Stimulated activated CD8-positive, alpha-beta memory T cell treated with anti-CD3 and anti-CD28 coated beads, Interleukin-4, amount 100 ng/mL, for 48 hours (primary cell): ENCODE measurements around the gene MYO16.
"Not testable (repeated sequence)": the region's sequence is repeated elsewhere in the genome, so short reads cannot be mapped to it uniquely, and the experiment has no call there.

Experiments used
- DNase-seq: peaks from one replicate; pipeline ENCODE4 v3.0.0-alpha.2; 2020

MYO16 gene

DNA sequence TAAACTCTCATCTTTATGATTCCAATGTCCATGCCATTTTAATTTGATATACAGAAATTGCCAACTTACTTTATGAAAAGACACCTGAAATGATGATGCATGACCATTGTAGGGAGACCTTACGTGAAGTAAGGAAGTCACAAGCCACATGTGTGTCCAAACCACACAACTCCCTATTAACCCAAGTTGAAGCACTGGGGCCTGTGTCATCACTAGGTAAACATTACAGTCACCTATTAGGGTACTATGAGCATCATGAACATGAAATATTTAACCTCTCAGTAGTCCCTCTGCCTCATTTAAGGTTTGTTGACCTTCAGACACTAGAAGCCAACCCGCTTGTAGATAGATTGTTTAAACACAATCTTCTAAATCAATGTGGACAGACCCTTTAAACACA, 580.1 kb downstream of the MYO16 start:
- no peak for DNase-seq

DNA sequence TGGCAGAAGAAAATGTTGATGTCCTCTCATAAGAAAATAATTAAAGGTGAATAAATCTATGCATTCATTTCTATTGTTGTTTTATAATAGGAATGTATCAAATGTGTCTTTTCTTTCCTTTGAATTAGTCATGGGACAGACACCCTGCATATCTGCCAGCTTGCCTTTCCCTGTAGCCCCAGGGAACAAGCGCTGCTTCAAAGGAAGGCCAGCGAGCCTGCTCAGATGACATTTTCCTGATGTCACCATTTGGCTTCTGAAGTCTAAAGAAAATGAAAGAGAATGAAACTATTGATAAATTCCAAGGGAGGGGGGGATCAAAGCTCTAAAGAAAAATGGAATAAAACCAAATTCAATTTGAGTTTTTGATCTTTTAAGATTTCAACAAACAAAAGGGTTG, 582.2 kb downstream of the MYO16 start:
- DNase-seq, result no peak

GRCh38 chr13:109212650-109213049, 583.2 kb downstream of the MYO16 start:
- DNase-seq, result no peak

GRCh38 chr13:109213714-109214113, 584.3 kb downstream of the MYO16 start:
- no peak for DNase-seq

DNA sequence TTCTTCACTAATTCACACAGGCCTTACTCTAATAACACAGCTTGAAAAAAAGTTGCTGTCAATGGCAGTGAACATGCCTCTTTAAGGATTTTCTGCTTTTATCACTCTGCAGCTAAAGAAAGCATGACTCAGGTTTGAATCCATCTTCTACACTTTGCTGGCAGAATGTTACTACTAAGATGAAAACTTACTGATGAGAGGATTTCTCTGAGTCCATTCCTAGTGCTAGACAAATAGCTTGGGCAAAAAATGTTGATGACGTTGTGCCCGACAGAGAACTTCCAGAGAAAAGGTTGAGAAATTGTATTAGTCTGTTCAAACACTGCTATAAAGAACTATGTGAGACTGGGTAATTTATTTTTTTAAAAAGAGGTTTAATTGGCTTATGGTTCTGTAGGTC, 585.0 kb downstream of the MYO16 start:
- DNase-seq, result no peak

GRCh38 chr13:109215377-109215776, 586.0 kb downstream of the MYO16 start:
- DNase-seq, result no peak

DNA sequence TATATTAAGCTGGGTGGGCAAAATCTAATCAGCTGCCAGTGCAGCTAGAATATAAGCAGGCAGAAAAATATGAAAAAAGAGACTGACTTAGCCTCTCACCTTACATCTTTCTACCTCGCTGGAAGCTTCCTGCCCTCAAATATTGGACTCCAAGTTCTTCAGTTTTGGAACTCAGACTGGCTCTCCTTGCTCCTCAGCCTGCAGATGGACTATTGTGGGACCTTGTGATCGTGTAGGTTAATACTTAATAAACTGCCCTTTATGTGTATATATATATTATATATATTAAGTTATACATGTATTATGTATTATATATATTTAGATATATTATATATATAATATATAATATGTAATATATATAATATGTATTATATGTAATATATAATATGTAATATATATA, 588.1 kb downstream of the MYO16 start:
- DNase-seq, result not testable (repeated sequence)

GRCh38 chr13:109220631-109221030, 591.2 kb downstream of the MYO16 start:
- no peak for DNase-seq

DNA sequence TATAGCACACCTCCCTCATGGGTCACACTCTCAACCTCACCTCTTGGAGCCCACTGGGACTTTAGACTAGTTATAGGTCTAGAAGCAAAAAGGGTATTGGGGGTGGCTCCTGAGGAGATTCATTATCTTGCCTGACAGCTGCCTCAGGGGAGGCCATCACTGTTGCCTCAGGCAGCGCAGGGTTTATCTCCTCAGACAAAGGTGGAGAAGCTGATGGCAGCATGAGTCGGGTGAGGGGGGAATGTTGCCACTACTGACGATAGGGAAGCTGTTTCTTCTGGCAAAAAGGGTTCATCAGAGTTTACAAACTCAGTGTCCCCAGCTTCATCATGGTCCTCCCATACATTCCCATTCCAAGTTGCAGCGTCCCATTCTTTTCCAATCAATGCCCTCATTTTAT, 594.6 kb downstream of the MYO16 start:
- no peak for DNase-seq

DNA sequence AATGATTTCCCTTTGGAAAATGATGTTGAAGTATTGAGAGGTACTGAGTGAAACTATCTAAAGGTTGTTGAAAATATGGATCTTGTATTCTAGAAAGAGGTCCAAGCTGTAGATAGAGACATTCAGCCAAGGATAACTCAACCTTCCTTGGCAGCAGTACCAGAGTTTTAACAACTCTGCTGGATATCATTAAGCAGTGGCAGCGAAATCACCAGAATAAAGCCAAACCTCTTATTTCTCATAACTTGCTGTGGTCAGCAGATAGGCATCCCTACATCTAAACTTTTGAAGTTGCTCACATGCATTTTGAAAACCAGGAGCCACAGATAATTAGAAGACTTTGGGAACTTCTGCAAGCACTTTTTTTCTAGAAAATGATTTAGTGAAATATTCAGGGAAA, 597.2 kb downstream of the MYO16 start:
- no peak for DNase-seq

DNA sequence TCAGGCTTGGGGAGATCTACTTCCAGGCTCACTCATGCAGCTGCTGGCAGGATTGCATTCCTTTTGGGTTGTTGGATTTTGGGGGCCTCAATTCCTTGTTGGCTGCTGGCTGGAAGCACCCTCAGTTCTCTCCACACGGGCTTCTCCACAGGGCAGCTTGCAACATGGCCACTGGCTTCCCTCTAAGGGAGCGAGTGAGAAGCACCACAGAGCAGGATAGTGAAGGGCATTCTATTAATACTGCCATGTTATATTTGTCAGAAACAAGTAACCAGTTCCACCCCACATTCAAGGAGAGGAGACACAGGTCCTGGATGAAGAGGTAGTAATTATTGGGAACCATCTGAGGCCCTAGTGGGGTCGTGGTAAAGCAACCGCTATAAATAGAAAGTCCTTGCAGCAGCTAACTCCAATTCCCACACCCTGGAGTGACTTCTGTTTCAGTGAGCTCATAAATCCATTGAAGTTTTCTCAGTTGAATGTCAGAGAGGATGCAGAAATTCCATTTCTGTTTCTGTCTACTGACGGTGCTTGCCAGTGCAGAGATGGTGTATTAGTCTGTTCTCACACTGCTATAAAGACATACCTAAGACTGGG, 598.0 kb downstream of the MYO16 start:
- DNase-seq, result no peak

DNA sequence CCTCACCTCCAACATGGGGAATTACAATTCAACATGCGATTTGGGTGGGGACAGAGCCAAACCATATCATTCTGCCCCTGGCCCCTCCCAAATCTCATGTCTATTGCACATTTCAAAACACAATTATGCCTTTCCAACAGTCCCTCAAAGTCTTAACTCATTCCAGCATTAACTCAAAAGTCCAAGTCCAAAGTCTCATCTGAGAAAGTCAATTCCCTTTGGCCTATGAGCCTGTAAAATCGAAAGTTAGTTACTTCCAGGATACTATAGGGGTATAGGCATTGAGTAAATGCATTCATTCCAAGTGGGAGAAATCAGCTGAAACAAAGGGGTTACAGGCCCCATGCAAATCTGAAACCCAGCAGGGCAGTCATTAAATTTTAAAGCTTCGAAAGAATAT, 598.8 kb downstream of the MYO16 start:
- no peak for DNase-seq

DNA sequence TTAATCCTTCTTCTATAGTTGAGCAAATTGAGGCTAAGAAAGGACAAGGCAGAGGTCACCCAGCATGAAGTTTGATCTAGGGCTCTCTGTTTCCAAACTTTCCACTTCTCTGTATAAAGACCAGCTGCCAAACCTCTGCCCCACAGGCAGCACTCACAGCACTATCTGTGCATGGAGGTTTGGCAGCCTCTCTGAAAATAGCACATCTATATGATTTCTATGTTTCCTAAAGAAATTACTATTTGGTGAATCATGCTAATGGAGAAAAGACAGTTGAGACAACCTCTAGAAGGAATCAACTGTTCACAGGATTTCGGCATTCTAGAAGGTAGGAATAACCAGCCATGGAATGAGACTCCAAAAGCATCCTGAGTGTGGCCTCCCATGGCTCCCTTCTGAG, 602.5 kb downstream of the MYO16 start:
- DNase-seq, result no peak

- no peak for DNase-seq
Observed at GRCh38 chr13:109233293-109233692, 603.9 kb downstream of the MYO16 start.

GRCh38 chr13:109235901-109236300, 606.5 kb downstream of the MYO16 start:
- DNase-seq, result no peak

DNA sequence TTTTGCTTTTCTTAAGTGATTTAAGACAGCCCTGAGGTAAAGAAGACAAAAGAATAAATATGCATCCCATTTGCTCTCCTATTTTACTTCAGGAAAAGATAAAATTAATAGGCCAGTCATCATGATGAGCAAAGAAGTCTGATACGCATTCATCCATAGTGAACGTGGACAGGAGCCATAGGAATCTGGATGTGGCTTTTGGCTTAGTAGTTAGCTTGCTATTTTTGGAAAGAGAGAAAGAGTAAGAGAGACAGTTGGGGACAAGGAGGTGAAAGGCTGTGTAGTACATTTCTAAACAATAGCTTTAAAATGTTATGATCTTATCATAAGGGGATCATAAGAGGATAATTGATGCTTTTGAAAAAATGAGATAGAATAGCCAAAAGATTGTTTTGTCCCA, 611.7 kb downstream of the MYO16 start:
- no peak for DNase-seq

DNA sequence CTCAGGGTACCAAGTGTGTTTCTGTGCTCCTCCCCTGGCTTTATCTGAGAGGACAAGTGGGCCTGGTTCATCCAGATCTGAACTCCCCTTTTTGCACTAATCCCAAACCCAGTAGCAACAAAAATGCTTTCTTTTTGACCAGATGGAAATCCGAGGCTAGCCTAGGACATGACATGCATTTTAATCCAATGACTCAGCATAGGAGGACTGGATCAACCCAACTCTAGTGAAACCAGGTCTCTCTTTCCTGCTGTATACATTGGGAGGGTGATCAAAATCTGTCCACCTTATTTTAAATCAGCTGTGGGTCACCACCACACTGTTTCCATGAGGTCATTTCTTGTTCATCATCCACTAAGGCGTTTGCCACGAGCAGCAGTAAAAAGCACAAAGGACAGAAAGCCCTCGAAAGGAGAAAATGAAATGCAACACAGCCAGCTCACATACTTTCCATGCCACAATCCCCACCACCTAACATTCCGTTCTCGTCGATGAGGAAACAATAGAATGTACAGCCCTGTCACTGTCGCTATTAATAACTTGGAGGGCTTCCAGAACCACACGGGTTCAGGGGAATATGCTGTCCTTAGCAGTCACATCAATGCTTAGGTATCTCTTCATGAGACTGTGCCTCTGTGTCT, 614.0 kb downstream of the MYO16 start:
- DNase-seq, result no peak

DNA sequence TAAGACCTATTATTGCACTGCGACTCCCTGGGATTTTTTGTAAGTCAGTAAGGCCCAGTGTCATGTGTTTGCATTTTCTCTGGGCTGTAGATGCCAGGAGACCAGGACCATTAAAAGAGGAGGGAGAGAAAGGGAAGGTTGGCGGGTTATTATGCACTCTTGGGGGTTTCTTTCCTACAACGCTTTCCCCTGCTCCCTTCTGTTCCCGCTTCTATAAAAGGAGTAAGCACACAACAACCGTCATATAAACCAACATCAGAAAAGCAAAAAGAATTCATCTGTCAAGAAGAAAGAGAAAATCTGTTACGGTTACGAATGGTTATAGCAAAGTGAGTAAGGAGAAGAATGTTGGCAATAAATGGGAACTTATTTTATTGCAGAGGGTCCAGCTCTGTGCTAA, 615.2 kb downstream of the MYO16 start:
- DNase-seq, result no peak

- DNase-seq, result no peak
Observed at GRCh38 chr13:109246001-109246400, 616.6 kb downstream of the MYO16 start.

- no peak for DNase-seq
Observed at GRCh38 chr13:109249780-109250528, 620.5 kb downstream of the MYO16 start.

DNA sequence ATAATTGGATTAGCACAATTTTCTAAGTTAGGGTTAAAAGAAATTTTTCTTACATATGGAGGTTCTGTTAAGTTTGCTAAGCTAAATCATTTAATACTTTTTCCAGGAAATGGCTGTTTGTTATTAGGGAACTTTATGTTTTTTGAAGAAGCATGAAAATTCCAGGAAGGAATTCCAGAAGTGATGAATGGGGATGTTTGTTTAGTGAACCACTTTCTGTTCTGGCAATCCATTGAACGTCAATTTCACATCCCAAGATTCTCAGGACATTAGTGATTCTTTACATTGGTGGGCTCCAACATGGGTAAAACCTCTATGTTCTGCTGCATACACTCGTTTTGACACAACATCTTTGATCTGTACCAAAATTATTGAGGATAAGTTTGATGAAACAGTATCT, 622.5 kb downstream of the MYO16 start:
- no peak for DNase-seq

- DNase-seq, result no peak
Observed at GRCh38 chr13:109253316-109253715, 623.9 kb downstream of the MYO16 start.

GRCh38 chr13:109254274-109254673, 624.9 kb downstream of the MYO16 start:
- DNase-seq, result no peak

DNA sequence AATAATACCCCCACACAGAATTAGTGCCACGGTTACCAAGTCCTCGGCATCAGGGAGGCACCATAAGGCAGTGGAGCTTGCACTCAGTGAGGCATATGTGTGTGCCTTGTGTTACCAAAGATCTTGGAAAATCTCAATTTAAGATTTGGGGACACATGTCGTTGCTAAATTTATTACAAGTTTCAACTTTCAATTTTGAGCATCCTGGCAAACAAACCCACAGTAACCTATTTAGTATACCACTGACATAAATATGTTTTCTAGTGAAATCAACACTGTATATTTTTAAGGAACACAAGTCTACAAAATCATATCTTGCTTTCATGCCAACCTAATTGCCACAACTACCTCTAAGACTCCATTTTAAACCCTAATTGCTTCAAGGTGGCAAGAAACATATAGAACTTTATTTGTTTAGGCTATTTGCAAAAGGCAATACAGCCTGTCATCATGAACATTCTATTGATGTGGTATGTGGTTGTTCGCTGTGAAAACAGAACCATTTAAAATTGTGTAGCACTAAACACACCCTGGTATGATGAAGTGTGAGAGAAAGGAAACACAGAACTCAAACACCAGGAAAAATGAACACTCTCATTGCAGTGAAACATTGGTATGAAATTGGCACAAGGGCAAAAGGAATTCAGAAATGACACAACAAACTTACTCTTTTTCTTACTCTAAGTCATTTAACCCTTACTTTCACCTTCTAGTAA, 625.9 kb downstream of the MYO16 start:
- no peak for DNase-seq
